ENCODE data around the gene SLC35F4.

GRCh38 chr14:57847096-57847495 is 18.8 kb downstream of the SLC35F4 start:
- TF ChIP-seq TAF1 (IDR thresholded peaks at IDR 0.05; ENCODE audit: low read depth) (no peak), EP300 (IDR thresholded peaks at IDR 0.05; ENCODE audit: borderline replicate concordance) (no peak), USF1 (IDR thresholded peaks at IDR 0.05) (no peak), CEBPB (IDR thresholded peaks at IDR 0.05) (no peak), CREB1 (IDR thresholded peaks at IDR 0.05; ENCODE audit: low read depth) (no peak), TCF12 (IDR thresholded peaks at IDR 0.05; ENCODE audit: low read depth) (no peak), YY1 (IDR thresholded peaks at IDR 0.05; ENCODE audit: low read depth) (no peak), REST (IDR thresholded peaks at IDR 0.05; ENCODE audit: low read depth) (no peak), MAX (IDR thresholded peaks at IDR 0.05) (no peak), TEAD4 (IDR thresholded peaks at IDR 0.05) (no peak), EGR1 (IDR thresholded peaks at IDR 0.05) (no peak), FOXM1 (IDR thresholded peaks at IDR 0.05; ENCODE audit: borderline replicate concordance, low read depth) (no peak), NFIC (IDR thresholded peaks at IDR 0.05) (no peak)

Measured in Ishikawa (cell line).